K562 (cell line): ENCODE results near the gene TRIM44. TPM values are rescaled to one million over a fixed set of nuclear protein-coding genes. Genes with fewer than 3 reads are reported as not detected.

Source experiments
- HDAC3 ChIP-seq: fragments of 450-650 bp; IDR thresholded peaks from 2 replicates; pipeline ENCODE4 v1.6.1; 2018; ENCODE audit warnings: borderline replicate concordance, mild to moderate bottlenecking, moderate library complexity; ENCODE audit not compliant: partially characterized antibody
- IFI16 ChIP-seq: fragments of 250-450 bp; sonication (Bioruptor Pico); IDR thresholded peaks from 2 replicates; pipeline ENCODE4 v2.1.2; 2022; ENCODE audit warnings: mild to moderate bottlenecking, inconsistent platforms
- RBM14 ChIP-seq: fragments of 200-400 bp; formaldehyde crosslinking; IDR thresholded peaks from 2 replicates; pipeline ENCODE4 v1.6.1; 2018; ENCODE audit warnings: low read depth, mild to moderate bottlenecking, low read length, moderate library complexity, borderline replicate concordance; ENCODE audit not compliant: insufficient read depth
- RBM22 ChIP-seq: fragments of 200-400 bp; formaldehyde crosslinking; IDR thresholded peaks from 2 replicates; pipeline ENCODE4 v1.6.1; 2018; ENCODE audit warnings: low read length, low read depth; ENCODE audit not compliant: poor library complexity, severe bottlenecking
- SP2 ChIP-seq: IDR thresholded peaks from 2 replicates; pipeline ENCODE4 v1.6.1; 2011; ENCODE audit warnings: mild to moderate bottlenecking, low read depth, low read length, moderate library complexity; ENCODE audit not compliant: poor library complexity, severe bottlenecking; ENCODE audit errors: extremely low read depth
- TBP ChIP-seq: optimal IDR thresholded peaks from 2 replicates; pipeline ENCODE3; 2011; ENCODE audit warnings: low read depth, low read length, improper control_type of control experiment
- ZBTB40 ChIP-seq, 2 experiments: fragments of 450-650 bp in 1 of 2; sonication (generic) in 1 of 2; formaldehyde crosslinking in 1 of 2; IDR thresholded peaks; 2 replicates each; pipeline versions ENCODE4 v1.7.1 to v1.9.0; 2016 to 2022; ENCODE audit warnings: inconsistent platforms in 1 of 2, mild to moderate bottlenecking in 1 of 2, missing genetic modification reagents in 1 of 2
- polyA plus RNA-seq, 8 experiments: library from polyadenylated mRNA; depleted of rRNA in 4 of 8; stranded (reverse) in 5 of 8; unstranded in 3 of 8; fragments of >200 nt; fragmentation: Nextera tagmentation in 2 of 8; fragmentation: Illumina TruSeq in 1 of 8; extraction: Ambion mirVana in 2 of 8; extraction: Trizol in 1 of 8; gene quantifications; 2 replicates each; pipeline versions ENCODE4 v1.2.1 to v1.2.3, GENCODE V29; 2011 to 2014; ENCODE audit warnings: inconsistent platforms in 1 of 8, missing spikeins in 1 of 8
- total RNA-seq, 7 experiments: library from RNA; depleted of rRNA in 6 of 7; stranded (reverse); fragments of >200 nt in 6 of 7; fragmentation: Illumina TruSeq in 2 of 7; extraction: Trizol in 2 of 7; gene quantifications; 2 replicates each; pipeline versions ENCODE4 v1.2.1 to v1.2.3, GENCODE V29; 2011 to 2021; ENCODE audit warnings: low replicate concordance in 1 of 7
- TF ChIP-seq, protein P1 (sequence below), 2 experiments: fragments of 450-650 bp; IDR thresholded peaks; 2 replicates each; pipeline ENCODE4 v1.6.1; 2016
- TF ChIP-seq, protein P2 (sequence below): sonication (generic); formaldehyde crosslinking; IDR thresholded peaks from 2 replicates; pipeline ENCODE4 v1.8.1; 2023; ENCODE audit warnings: missing genetic modification reagents, mild to moderate bottlenecking, borderline replicate concordance

TRIM44 gene
- total and polyA plus RNA-seq, 9 of the 15 experiments (the other 6 are each of a cell fraction or from before 2014, with no cell fraction given), result 8.3 to 105 (median 37.2) TPM

- TF ChIP-seq ZBTB40 (IDR thresholded peaks at IDR 0.05) (no peak), ZBTB40 (CRISPR knock-in tag; IDR thresholded peaks at IDR 0.05) (no peak), TBP (no peak), HDAC3 (no peak), RBM14 (no peak), RBM22 (no peak), SP2 (no peak), IFI16 (CRISPR knock-in tag) (no peak)
- TF ChIP-seq, protein P1, sequence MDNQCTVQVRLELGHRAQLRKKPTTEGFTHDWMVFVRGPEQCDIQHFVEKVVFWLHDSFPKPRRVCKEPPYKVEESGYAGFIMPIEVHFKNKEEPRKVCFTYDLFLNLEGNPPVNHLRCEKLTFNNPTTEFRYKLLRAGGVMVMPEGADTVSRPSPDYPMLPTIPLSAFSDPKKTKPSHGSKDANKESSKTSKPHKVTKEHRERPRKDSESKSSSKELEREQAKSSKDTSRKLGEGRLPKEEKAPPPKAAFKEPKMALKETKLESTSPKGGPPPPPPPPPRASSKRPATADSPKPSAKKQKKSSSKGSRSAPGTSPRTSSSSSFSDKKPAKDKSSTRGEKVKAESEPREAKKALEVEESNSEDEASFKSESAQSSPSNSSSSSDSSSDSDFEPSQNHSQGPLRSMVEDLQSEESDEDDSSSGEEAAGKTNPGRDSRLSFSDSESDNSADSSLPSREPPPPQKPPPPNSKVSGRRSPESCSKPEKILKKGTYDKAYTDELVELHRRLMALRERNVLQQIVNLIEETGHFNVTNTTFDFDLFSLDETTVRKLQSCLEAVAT (IDR thresholded peaks at IDR 0.05), result no peak
- TF ChIP-seq, protein P2, sequence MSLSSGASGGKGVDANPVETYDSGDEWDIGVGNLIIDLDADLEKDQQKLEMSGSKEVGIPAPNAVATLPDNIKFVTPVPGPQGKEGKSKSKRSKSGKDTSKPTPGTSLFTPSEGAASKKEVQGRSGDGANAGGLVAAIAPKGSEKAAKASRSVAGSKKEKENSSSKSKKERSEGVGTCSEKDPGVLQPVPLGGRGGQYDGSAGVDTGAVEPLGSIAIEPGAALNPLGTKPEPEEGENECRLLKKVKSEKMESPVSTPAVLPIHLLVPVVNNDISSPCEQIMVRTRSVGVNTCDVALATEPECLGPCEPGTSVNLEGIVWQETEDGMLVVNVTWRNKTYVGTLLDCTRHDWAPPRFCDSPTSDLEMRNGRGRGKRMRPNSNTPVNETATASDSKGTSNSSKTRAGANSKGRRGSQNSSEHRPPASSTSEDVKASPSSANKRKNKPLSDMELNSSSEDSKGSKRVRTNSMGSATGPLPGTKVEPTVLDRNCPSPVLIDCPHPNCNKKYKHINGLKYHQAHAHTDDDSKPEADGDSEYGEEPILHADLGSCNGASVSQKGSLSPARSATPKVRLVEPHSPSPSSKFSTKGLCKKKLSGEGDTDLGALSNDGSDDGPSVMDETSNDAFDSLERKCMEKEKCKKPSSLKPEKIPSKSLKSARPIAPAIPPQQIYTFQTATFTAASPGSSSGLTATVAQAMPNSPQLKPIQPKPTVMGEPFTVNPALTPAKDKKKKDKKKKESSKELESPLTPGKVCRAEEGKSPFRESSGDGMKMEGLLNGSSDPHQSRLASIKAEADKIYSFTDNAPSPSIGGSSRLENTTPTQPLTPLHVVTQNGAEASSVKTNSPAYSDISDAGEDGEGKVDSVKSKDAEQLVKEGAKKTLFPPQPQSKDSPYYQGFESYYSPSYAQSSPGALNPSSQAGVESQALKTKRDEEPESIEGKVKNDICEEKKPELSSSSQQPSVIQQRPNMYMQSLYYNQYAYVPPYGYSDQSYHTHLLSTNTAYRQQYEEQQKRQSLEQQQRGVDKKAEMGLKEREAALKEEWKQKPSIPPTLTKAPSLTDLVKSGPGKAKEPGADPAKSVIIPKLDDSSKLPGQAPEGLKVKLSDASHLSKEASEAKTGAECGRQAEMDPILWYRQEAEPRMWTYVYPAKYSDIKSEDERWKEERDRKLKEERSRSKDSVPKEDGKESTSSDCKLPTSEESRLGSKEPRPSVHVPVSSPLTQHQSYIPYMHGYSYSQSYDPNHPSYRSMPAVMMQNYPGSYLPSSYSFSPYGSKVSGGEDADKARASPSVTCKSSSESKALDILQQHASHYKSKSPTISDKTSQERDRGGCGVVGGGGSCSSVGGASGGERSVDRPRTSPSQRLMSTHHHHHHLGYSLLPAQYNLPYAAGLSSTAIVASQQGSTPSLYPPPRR (CRISPR knock-in tag), result no peak
- TF ChIP-seq, all 486 proteins: peak for 0
Observed at GRCh38 chr11:35814720-35815305, 152.2 kb downstream of the TRIM44 start (continued).
